Ureter (tissue), 1 donor: ENCODE measurements around the gene TPP2. TPM values are rescaled to one million over a fixed set of nuclear protein-coding genes. Genes with fewer than 3 reads are reported as not detected.

Source experiments
- DNase-seq: peaks from one replicate; pipeline ENCODE4 v3.0.0-alpha.2; 2020; ENCODE audit warnings: low spot score
- total RNA-seq: library from RNA; stranded (reverse); gene quantifications from one replicate; pipeline ENCODE4 v1.2.4, GENCODE V29; 2023
- donor health status: DM: yes; HTN: yes; CAD: no.

The TPP2 gene
- total RNA-seq, 1 donor from 2014 or later: 46.5 TPM

GRCh38 chr13:102597029-102597961, 509 bp downstream of the TPP2 start:
- no peak for DNase-seq

DNA sequence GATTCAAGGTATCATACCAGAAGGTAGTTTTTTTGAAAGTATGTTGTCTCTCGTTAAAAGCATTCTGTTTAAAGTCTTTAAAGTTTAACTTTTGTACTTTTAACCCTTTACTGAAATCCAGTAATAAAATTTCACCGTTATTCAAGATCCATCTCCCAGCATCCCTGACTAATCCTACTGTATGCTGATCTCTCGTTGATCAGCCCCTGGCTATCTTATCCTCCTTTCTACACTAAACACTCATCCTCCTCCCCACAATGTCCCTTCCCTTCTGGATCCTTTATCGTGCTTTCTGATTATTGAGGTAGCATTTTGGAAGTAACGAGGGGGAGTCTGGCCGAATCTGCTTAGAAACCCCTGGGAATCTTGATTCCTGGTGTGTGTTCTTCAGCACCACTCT, 1.3 kb downstream of the TPP2 start:
- no peak for DNase-seq

DNA sequence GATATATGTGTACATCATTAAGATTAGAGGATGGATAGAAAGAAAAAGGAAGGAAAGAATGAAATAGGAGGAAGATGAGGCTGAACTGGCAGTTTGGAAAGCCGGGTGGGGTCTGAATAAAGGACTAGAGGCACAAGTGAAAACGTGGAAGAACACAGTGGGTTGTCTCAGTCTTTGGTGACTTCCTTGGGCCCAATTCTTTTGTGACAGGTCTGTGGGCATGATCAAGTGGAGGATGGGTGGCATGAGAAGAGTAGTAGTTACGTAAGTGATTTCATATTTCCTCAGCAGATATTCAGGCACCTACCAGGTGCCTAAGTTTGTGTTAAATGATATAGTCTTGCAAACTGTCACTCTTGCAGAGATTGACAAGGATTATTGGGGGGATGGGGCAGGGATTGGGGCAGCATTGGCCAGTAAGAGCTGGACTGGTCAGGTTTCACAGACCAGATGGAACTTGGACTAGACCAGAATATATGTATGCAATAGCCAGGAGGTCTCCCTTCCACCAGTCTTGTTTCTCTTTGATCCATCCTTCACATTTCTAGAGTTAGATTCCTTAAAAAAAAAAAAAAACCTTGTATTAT, 2.7 kb downstream of the TPP2 start:
- DNase-seq: no peak

DNA sequence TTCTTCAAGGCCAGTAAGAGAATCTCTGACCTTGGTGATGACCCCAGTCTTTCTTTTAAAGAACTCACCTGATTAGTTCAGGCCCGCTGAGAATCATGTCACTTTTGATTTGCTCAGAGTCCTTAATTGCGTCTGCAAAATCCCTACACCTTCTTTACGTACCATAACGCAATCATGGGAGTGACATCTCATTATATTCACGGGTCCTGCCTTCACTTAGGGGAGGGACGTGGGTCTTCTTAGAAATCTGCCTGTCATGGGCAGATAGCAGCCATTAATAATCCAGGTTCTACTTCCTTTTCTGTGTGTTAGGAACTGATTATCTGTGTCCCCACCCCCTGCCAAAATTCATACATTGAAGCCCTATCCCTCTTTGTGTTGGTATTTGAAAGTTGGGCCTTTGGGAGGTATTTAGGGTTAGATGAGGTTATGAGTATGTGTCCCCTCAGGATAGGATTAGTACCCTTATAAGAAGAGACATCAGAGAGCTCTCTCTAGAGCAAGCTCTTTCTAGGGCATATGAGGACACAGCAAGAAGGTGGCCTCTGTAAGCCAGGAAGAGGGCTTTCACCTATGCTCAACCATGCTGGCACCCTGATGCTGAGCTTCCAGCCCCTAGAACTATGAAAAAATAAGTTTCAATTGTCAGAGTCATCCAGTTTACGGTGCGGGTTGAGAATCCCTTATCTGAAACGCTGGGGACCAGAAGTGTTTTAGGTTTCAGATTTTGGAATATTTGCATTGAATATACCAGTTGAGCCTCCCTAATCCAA, 9.9 kb downstream of the TPP2 start:
- no peak for DNase-seq

GRCh38 chr13:102608974-102609373, 12.2 kb downstream of the TPP2 start:
- no peak for DNase-seq

GRCh38 chr13:102609696-102610095, 12.9 kb downstream of the TPP2 start:
- DNase-seq: no peak

- DNase-seq: no peak
Measured at GRCh38 chr13:102610296-102610895, 13.6 kb downstream of the TPP2 start.

DNA sequence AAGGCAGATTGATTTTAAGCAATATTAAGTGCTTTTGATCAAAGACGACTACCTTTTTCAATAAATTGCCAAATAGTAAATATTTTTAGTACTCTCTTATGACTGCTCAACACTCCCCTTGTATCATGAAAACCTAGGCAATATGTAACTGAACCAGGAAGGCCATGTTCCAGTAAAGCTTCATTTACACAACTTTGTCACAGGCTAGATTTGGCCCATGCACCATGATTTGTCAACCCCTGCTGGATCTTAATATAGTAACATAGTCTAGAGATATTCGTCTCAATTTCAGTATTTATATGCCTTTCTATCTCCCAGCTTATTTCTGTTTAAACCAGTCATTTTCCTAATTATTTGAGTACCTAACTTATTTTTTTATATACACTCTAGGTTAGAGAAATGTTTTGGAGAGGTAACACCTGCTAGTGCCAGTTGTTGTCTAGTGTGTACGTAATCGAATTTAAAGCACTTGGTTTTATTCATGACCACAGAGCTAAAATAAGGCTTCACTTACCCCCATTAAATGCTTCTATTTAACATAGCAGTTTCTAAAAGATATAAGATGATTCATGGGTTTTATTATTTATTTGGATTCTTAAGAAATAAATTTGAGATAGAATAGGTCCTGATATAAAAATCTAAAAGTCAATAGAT, 21.0 kb downstream of the TPP2 start:
- DNase-seq: no peak

- DNase-seq: no peak
Measured at GRCh38 chr13:102620516-102620915, 23.7 kb downstream of the TPP2 start.

- DNase-seq: no peak
Measured at GRCh38 chr13:102626928-102627327, 30.1 kb downstream of the TPP2 start.

GRCh38 chr13:102628559-102628958, 31.8 kb downstream of the TPP2 start:
- no peak for DNase-seq

DNA sequence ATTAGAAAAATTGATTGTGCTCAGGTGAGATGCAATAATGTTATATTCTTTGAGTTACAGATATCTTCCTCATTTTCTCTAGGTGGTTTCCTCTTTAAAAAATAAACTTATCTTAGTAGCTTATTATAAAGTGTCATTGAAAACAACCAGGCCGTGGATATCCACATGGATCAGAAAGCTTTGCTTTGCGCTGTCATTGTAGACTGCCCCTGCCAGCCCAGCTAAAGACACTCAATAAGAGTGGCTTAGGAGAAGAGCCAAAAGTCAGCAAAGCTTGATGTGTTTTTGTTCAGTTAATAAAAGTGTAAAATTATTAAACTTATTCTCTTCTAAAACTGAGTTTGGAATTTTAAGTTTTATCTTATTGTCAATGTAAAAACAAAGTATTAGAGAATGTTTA, 34.4 kb downstream of the TPP2 start:
- no peak for DNase-seq

- DNase-seq: no peak
Measured at GRCh38 chr13:102638741-102639140, 42.0 kb downstream of the TPP2 start.

DNA sequence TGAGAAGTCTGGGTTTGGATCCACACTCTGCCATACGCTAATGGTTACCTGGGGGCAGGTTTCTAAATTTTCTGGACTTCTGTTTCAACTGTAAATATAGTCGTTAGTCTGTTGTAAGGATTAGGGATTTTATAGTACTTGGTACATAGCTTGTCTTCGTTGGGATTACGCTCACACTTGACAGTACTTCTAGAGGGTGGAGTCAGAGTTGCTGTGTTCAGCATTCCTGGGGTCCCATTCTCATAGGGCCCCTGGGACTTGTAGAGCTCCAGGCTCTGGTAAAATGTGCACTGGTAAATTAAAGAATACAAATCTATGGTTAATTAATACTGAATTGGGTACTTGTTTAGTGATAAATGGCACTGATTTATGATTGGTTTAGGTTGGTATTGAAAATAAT, 45.2 kb downstream of the TPP2 start:
- DNase-seq: no peak

GRCh38 chr13:102642475-102642874, 45.7 kb downstream of the TPP2 start:
- DNase-seq: no peak

GRCh38 chr13:102643656-102644055, 46.9 kb downstream of the TPP2 start:
- DNase-seq: no peak

GRCh38 chr13:102645701-102646100, 48.9 kb downstream of the TPP2 start:
- no peak for DNase-seq

- DNase-seq: no peak
Measured at GRCh38 chr13:102648046-102648445, 51.3 kb downstream of the TPP2 start.

GRCh38 chr13:102650444-102650843, 53.7 kb downstream of the TPP2 start:
- no peak for DNase-seq

- DNase-seq: no peak
Measured at GRCh38 chr13:102651392-102651791, 54.6 kb downstream of the TPP2 start.

DNA sequence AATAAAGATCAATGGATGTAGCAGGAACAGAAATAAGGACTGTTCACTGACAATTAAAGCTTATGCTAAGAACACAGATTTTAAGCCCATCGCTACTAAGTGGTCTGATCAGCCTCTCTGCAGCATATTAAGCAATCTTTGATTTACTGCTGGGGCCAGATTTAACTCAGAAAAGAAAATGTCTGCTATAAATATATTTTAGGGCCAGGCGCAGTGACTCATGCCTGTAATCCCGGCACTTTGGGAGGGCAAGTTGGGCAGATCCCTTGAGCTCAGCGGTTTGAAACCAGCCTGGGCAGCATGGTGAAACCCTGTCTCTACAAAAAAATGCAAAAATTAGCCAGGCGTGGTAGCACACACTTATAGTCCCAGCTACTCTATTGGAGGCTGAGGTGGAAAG, 55.1 kb downstream of the TPP2 start:
- DNase-seq: no peak

- no peak for DNase-seq
Measured at GRCh38 chr13:102654756-102655155, 58.0 kb downstream of the TPP2 start.
